ENCODE data around the gene SSU72. TPM values are rescaled to one million over a fixed set of nuclear protein-coding genes. Genes with fewer than 3 reads are reported as not detected.
A peak's percentile ranks its signal among the peaks of the same experiment; 100 is the strongest.
"Not testable (repeated sequence)": the region's sequence is repeated elsewhere in the genome, so short reads cannot be mapped to it uniquely, and the experiment has no call there.

Gene SSU72
- total RNA-seq, 1 experiment from 2014 or later = 112 TPM

- no peak for DNase-seq (ENCODE audit: extremely low read depth, low read depth)
Observed at GRCh38 chr1:1562556-1563195, 12.0 kb downstream of the SSU72 start.

GRCh38 chr1:1561801-1562470, 12.7 kb downstream of the SSU72 start:
- no peak for DNase-seq (ENCODE audit: extremely low read depth, low read depth)

- no peak for DNase-seq (ENCODE audit: extremely low read depth, low read depth)
Observed at GRCh38 chr1:1560178-1560577, 14.5 kb downstream of the SSU72 start.

GRCh38 chr1:1559066-1559465, 15.6 kb downstream of the SSU72 start:
- no peak for DNase-seq (ENCODE audit: extremely low read depth, low read depth)

GRCh38 chr1:1558591-1558990, 16.1 kb downstream of the SSU72 start:
- DNase-seq (ENCODE audit: extremely low read depth, low read depth) = no peak

GRCh38 chr1:1557688-1558087, 17.0 kb downstream of the SSU72 start:
- DNase-seq (ENCODE audit: extremely low read depth, low read depth) = not testable (repeated sequence)

GRCh38 chr1:1556961-1557360, 17.7 kb downstream of the SSU72 start:
- DNase-seq (ENCODE audit: extremely low read depth, low read depth) = not testable (repeated sequence)

- DNase-seq (ENCODE audit: extremely low read depth, low read depth) = no peak
Observed at GRCh38 chr1:1556505-1556904, 18.2 kb downstream of the SSU72 start.

- peak; percentile 30 for DNase-seq (ENCODE audit: extremely low read depth, low read depth)
Observed at GRCh38 chr1:1554926-1555915, 19.4 kb downstream of the SSU72 start.

GRCh38 chr1:1554550-1554925, 20.1 kb downstream of the SSU72 start:
- no peak for DNase-seq (ENCODE audit: extremely low read depth, low read depth)

GRCh38 chr1:1553821-1554494, 20.7 kb downstream of the SSU72 start:
- no peak for DNase-seq (ENCODE audit: extremely low read depth, low read depth)

GRCh38 chr1:1552263-1552639, 22.4 kb downstream of the SSU72 start:
- DNase-seq (ENCODE audit: extremely low read depth, low read depth) = no peak

GRCh38 chr1:1551524-1552262, 23.0 kb downstream of the SSU72 start:
- DNase-seq (ENCODE audit: extremely low read depth, low read depth) = no peak

GRCh38 chr1:1550591-1551432, 23.9 kb downstream of the SSU72 start:
- no peak for DNase-seq (ENCODE audit: extremely low read depth, low read depth)

GRCh38 chr1:1550087-1550486, 24.6 kb downstream of the SSU72 start:
- DNase-seq (ENCODE audit: extremely low read depth, low read depth) = no peak

- DNase-seq (ENCODE audit: extremely low read depth, low read depth) = no peak
Observed at GRCh38 chr1:1548591-1548990, 26.1 kb downstream of the SSU72 start.

GRCh38 chr1:1547476-1547875, 27.2 kb downstream of the SSU72 start:
- DNase-seq (ENCODE audit: extremely low read depth, low read depth) = no peak

- DNase-seq (ENCODE audit: extremely low read depth, low read depth) = no peak
Observed at GRCh38 chr1:1547011-1547410, 27.7 kb downstream of the SSU72 start.
